HPDE6-E6E7 (cell line): Measurements from ENCODE around the gene PIK3IP1.

Experiments
- DNase-seq: peaks from one replicate; pipeline ENCODE4 v3.0.0; 2011; ENCODE audit warnings: missing footprints; ENCODE audit errors: extremely low spot score

Gene PIK3IP1

GRCh38 chr22:31313366-31314147 is 21.3 kb upstream of the PIK3IP1 start:
- DNase-seq = peak; percentile 80

GRCh38 chr22:31308181-31308580 is 15.9 kb upstream of the PIK3IP1 start:
- no peak for DNase-seq

GRCh38 chr22:31305194-31305593 is 12.9 kb upstream of the PIK3IP1 start:
- DNase-seq = no peak

GRCh38 chr22:31302537-31302936 is 10.2 kb upstream of the PIK3IP1 start:
- DNase-seq = no peak

GRCh38 chr22:31302006-31302405 is 9.7 kb upstream of the PIK3IP1 start:
- no peak for DNase-seq

GRCh38 chr22:31300896-31301295 is 8.6 kb upstream of the PIK3IP1 start:
- no peak for DNase-seq

GRCh38 chr22:31295831-31296657 is 3.8 kb upstream of the PIK3IP1 start:
- no peak for DNase-seq

GRCh38 chr22:31295360-31295759 is 3.1 kb upstream of the PIK3IP1 start:
- no peak for DNase-seq

- DNase-seq = no peak
These were observed 630 bp downstream of the PIK3IP1 start for GRCh38 chr22:31291481-31292235.

GRCh38 chr22:31290494-31291471 is 1.5 kb downstream of the PIK3IP1 start:
- peak; percentile 92 for DNase-seq

- no peak for DNase-seq
These were observed 2.9 kb downstream of the PIK3IP1 start for GRCh38 chr22:31289344-31289743.

- DNase-seq = no peak
These were observed 3.6 kb downstream of the PIK3IP1 start for GRCh38 chr22:31288496-31289240.

GRCh38 chr22:31287818-31288495 is 4.3 kb downstream of the PIK3IP1 start:
- DNase-seq = no peak

- no peak for DNase-seq
These were observed 5.7 kb downstream of the PIK3IP1 start for GRCh38 chr22:31286360-31287255.

- no peak for DNase-seq
These were observed 7.8 kb downstream of the PIK3IP1 start for GRCh38 chr22:31284281-31285155.

GRCh38 chr22:31282748-31283468 is 9.4 kb downstream of the PIK3IP1 start:
- no peak for DNase-seq

GRCh38 chr22:31281733-31282132 is 10.6 kb downstream of the PIK3IP1 start:
- no peak for DNase-seq
